Measurements from ENCODE around the gene PALLD. TPM values are rescaled to one million over a fixed set of nuclear protein-coding genes. Genes with fewer than 3 reads are reported as not detected.

The PALLD gene
- total RNA-seq, 1 experiment from 2014 or later = 166 TPM

- ChIA-PET CTCF (no interaction called here), RAD21 (ENCODE audit: low non-redundant PET in 1 of 2, low total read pairs in 2 of 2, uncharacterized antibody in 2 of 2, unreplicated experiment in 2 of 2) (no interaction called here), POLR2A (no interaction called here)
- TF ChIP-seq POLR2A (IDR thresholded peaks at IDR 0.05; ENCODE audit: borderline replicate concordance, extremely low read depth, insufficient read depth, insufficient read length) (no peak), ZNF274 (IDR thresholded peaks at IDR 0.05; ENCODE audit: low read depth, low read length) (no peak), ZFX (IDR thresholded peaks at IDR 0.05) (no peak), ZBTB33 (IDR thresholded peaks at IDR 0.05; ENCODE audit: extremely low read depth, insufficient replicate concordance, low read length) (no peak), SRF (IDR thresholded peaks at IDR 0.05; ENCODE audit: low read depth) (no peak), CBX3 (IDR thresholded peaks at IDR 0.05; ENCODE audit: low read depth) (no peak), POLR2AphosphoS5 (IDR thresholded peaks at IDR 0.05; ENCODE audit: low read depth, low read length) (no peak), SP1 (IDR thresholded peaks at IDR 0.05; ENCODE audit: low read depth) (no peak), FOSL1 (IDR thresholded peaks at IDR 0.05; ENCODE audit: low read depth) (no peak), ELF1 (IDR thresholded peaks at IDR 0.05; ENCODE audit: borderline replicate concordance, low read depth) (no peak), EGR1 (IDR thresholded peaks at IDR 0.05; ENCODE audit: low read depth) (no peak), MAX (IDR thresholded peaks at IDR 0.05) (no peak), YY1 (IDR thresholded peaks at IDR 0.05; ENCODE audit: extremely low read depth, insufficient replicate concordance, low read depth, low read length) (no peak), EZH2 (IDR thresholded peaks at IDR 0.05) (no peak), RAD21 (IDR thresholded peaks at IDR 0.05; ENCODE audit: low read depth) (no peak), ATF3 (IDR thresholded peaks at IDR 0.05) (no peak), REST (IDR thresholded peaks at IDR 0.05; ENCODE audit: low read depth) (no peak), CEBPB (IDR thresholded peaks at IDR 0.05; ENCODE audit: low read depth) (no peak), TCF7L2 (IDR thresholded peaks at IDR 0.05; ENCODE audit: borderline replicate concordance, extremely low read depth, insufficient read depth, insufficient read length) (no peak), JUND (IDR thresholded peaks at IDR 0.05) (no peak)
- Histone ChIP-seq H3K4me3 (replicated peaks in 1 of 2; ENCODE audit: low read depth in 1 of 2, low read length in 2 of 2) (no peak overlapping the region), H3K27me3 (ENCODE audit: insufficient read depth, low read length) (no peaks in the 10 kb centered on the region), H4K20me1 (ENCODE audit: insufficient read depth) (no peaks in the 10 kb centered on the region), H3K9ac (ENCODE audit: low read length) (no peak overlapping the region), H2AFZ (ENCODE audit: low read depth, low read length, poor library complexity, severe bottlenecking) (no peak overlapping the region), H3K4me1 (ENCODE audit: control insufficient read depth in 1 of 2, insufficient read depth in 2 of 2, low read length in 2 of 2) (no peaks in the 10 kb centered on the region), H3K4me2 (ENCODE audit: low read length) (no peak overlapping the region), H3K9me2 (ENCODE audit: insufficient read depth) (no peaks in the 10 kb centered on the region), H3K36me3 (ENCODE audit: control insufficient read depth in 1 of 2, insufficient read depth in 2 of 2, low read length in 2 of 2) (peaks cover 0 to 5% of the 10 kb centered on the region in 2 experiments; a peak in 2 of 4 replicates), H3K79me2 (ENCODE audit: insufficient read depth, low read length) (peaks cover 92% of the 10 kb centered on the region), H3K9me3 (ENCODE audit: control insufficient read depth in 1 of 2, insufficient read depth in 1 of 2, low read depth in 1 of 2, low read length in 2 of 2) (no peaks in the 10 kb centered on the region), H3K27ac (ENCODE audit: low read depth, low read length) (no peak overlapping the region)
- intact Hi-C loops (cut with micrococcal nuclease) = no loop called here
- DNase-seq (ENCODE audit: low read depth, low spot score) (no peak), ATAC-seq (no peak)
- BruUV-seq (replicated peaks) = no TSS peak
These were observed 359.5 kb downstream of the PALLD start for GRCh38 chr4:168856312-168856711.
